HepG2 (cell line): ENCODE results near the gene LIPT1. TPM values are rescaled to one million over a fixed set of nuclear protein-coding genes. Genes with fewer than 3 reads are reported as not detected.
A peak's percentile ranks its signal among the peaks of the same experiment; 100 is the strongest.

Experiments used
- DR1 ChIP-seq: sonication (generic); formaldehyde crosslinking; IDR thresholded peaks from 2 replicates; pipeline ENCODE4 v1.8.0; 2021; ENCODE audit warnings: mild to moderate bottlenecking, missing genetic modification reagents, inconsistent platforms
- GLI4 ChIP-seq: sonication (generic); formaldehyde crosslinking; IDR thresholded peaks from 2 replicates; pipeline ENCODE4 v1.5.1; 2020; ENCODE audit warnings: missing genetic modification reagents, mild to moderate bottlenecking, moderate library complexity, borderline replicate concordance
- HCFC1 ChIP-seq: fragments of 150-350 bp; IDR thresholded peaks from 2 replicates; pipeline ENCODE4 v1.6.1; 2014; ENCODE audit warnings: low read depth, low read length
- JUND ChIP-seq: sonication (generic); formaldehyde crosslinking; IDR thresholded peaks from 2 replicates; pipeline ENCODE4 v1.8.0; 2022; ENCODE audit warnings: mild to moderate bottlenecking, missing genetic modification reagents
- KLF6 ChIP-seq: IDR thresholded peaks from 2 replicates; pipeline ENCODE4 v1.8.0; 2016; ENCODE audit warnings: missing biosample characterization, missing genetic modification reagents
- NFAT5 ChIP-seq: sonication (generic); formaldehyde crosslinking; IDR thresholded peaks from 2 replicates; pipeline ENCODE4 v1.4.0; 2020; ENCODE audit warnings: missing genetic modification reagents
- NR2F2 ChIP-seq: IDR thresholded peaks from 2 replicates; pipeline ENCODE4 v1.6.1; 2012; ENCODE audit warnings: low read depth, inconsistent platforms, borderline replicate concordance
- NR2F6 ChIP-seq, 2 experiments: IDR thresholded peaks; 2 replicates each; pipeline ENCODE4 v1.6.1; 2016; ENCODE audit warnings: antibody characterized with exemption in 1 of 2, mild to moderate bottlenecking in 1 of 2
- POLR2AphosphoS5 ChIP-seq: IDR thresholded peaks from 2 replicates; pipeline ENCODE4 v1.6.1; 2012; ENCODE audit warnings: low read depth, low read length
- REL ChIP-seq: sonication (generic); formaldehyde crosslinking; conservative IDR thresholded peaks from 2 replicates; pipeline ENCODE4 v1.8.0; 2022; ENCODE audit warnings: mild to moderate bottlenecking, missing genetic modification reagents, moderate library complexity
- RFXAP ChIP-seq: sonication (generic); formaldehyde crosslinking; IDR thresholded peaks from 2 replicates; pipeline ENCODE4 v1.4.0; 2020; ENCODE audit warnings: missing genetic modification reagents, borderline replicate concordance
- TARDBP ChIP-seq: sonication (generic); formaldehyde crosslinking; IDR thresholded peaks from 2 replicates; pipeline ENCODE4 v1.8.0; 2022; ENCODE audit warnings: mild to moderate bottlenecking, missing genetic modification reagents
- ZBTB25 ChIP-seq: IDR thresholded peaks from 2 replicates; pipeline ENCODE4 v1.6.1; 2018; ENCODE audit warnings: missing genetic modification reagents
- ZBTB26 ChIP-seq: IDR thresholded peaks from 2 replicates; pipeline ENCODE4 v1.6.1; 2016; ENCODE audit warnings: missing compliant biosample characterization, missing genetic modification reagents, borderline replicate concordance
- ZMAT3 ChIP-seq: sonication (generic); formaldehyde crosslinking; conservative IDR thresholded peaks from 2 replicates; pipeline ENCODE4 v1.7.0; 2021; ENCODE audit warnings: missing genetic modification reagents
- ZNF580 ChIP-seq: IDR thresholded peaks from 2 replicates; pipeline ENCODE4 v1.6.1; 2016; ENCODE audit warnings: low read depth, borderline replicate concordance
- ZNF704 ChIP-seq: sonication (generic); formaldehyde crosslinking; IDR thresholded peaks from 2 replicates; pipeline ENCODE4 v1.8.1; 2023; ENCODE audit warnings: mild to moderate bottlenecking, inconsistent platforms, moderate library complexity, missing genetic modification reagents, borderline replicate concordance
- ZNF780A ChIP-seq: sonication (generic); formaldehyde crosslinking; IDR thresholded peaks from 2 replicates; pipeline ENCODE4 v1.8.0; 2022; ENCODE audit warnings: mild to moderate bottlenecking, missing genetic modification reagents, moderate library complexity
- ZNF788 ChIP-seq: sonication (generic); formaldehyde crosslinking; IDR thresholded peaks from 2 replicates; pipeline ENCODE4 v1.5.0; 2020; ENCODE audit warnings: mild to moderate bottlenecking, missing genetic modification reagents, borderline replicate concordance
- polyA plus RNA-seq, 8 experiments: library from polyadenylated mRNA; depleted of rRNA in 3 of 8; stranded (reverse) in 7 of 8; unstranded in 1 of 8; fragments of >200 nt; fragmentation: Illumina TruSeq in 4 of 8; extraction: Trizol in 4 of 8; gene quantifications; 2 replicates each; pipeline versions ENCODE4 v1.2.1 to v1.2.3, GENCODE V29; 2011 to 2016; ENCODE audit warnings: low read depth in 4 of 8, missing spikeins in 1 of 8, mixed read lengths in 1 of 8; ENCODE audit not compliant: insufficient read depth in 1 of 8
- total RNA-seq, 5 experiments: library from RNA; depleted of rRNA; stranded (reverse); fragments of >200 nt; fragmentation: Illumina TruSeq; extraction: Trizol; gene quantifications; 2 replicates each; pipeline ENCODE4 v1.2.3, GENCODE V29; 2016; ENCODE audit warnings: low read depth in 1 of 5

Gene LIPT1
- total and polyA plus RNA-seq, 2 of the 13 experiments (the other 11 are each of a cell fraction or from before 2014, with no cell fraction given): 8.0 to 9.6 TPM

- TF ChIP-seq ZBTB25 (CRISPR knock-in tag) (peak; percentile 100), GLI4 (CRISPR knock-in tag) (peak; percentile 10; the same call in 1 of the 2 replicates), JUND (CRISPR knock-in tag) (no peak), ZNF704 (CRISPR knock-in tag) (no peak; the same call in 1 of the 2 replicates), NR2F6 (IDR thresholded peaks at IDR 0.05) (no peak), NR2F6 (CRISPR knock-in tag; IDR thresholded peaks at IDR 0.05) (peak; percentile 24; the same call in 1 of the 2 replicates), RFXAP (0 out of 2 replicates have a peak, but pooled peaks have one; percentile 9), ZBTB26 (CRISPR knock-in tag) (peak; percentile 75; the same call in 1 of the 2 replicates), ZNF788 (CRISPR knock-in tag) (peak; percentile 15; the same call in 1 of the 2 replicates), TARDBP (CRISPR knock-in tag) (0 out of 2 replicates have a peak, but pooled peaks have one; percentile 19), ZMAT3 (peak; percentile 69), KLF6 (CRISPR knock-in tag) (peak; percentile 86), ZNF780A (CRISPR knock-in tag) (0 out of 2 replicates have a peak, but pooled peaks have one; percentile 72), DR1 (CRISPR knock-in tag) (peak; percentile 77), REL (CRISPR knock-in tag) (peak; percentile 95), POLR2AphosphoS5 (peak; percentile 98), NFAT5 (CRISPR knock-in tag) (peak; percentile 69), HCFC1 (no peak; the same call in 1 of the 2 replicates), NR2F2 (peak; percentile 13; the same call in 1 of the 2 replicates), ZNF580 (peak; percentile 81; the same call in 1 of the 2 replicates)
Observed at GRCh38 chr2:99141110-99142108, 13.4 kb upstream of the LIPT1 start, which contains the start of gene C2orf15 (continued).
